HepG2 (cell line): ENCODE results near the gene GNG5. TPM values are rescaled to one million over a fixed set of nuclear protein-coding genes. Genes with fewer than 3 reads are reported as not detected.
A peak's percentile ranks its signal among the peaks of the same experiment; 100 is the strongest.

ENCODE experiments used
- CHCHD3 ChIP-seq: sonication (generic); formaldehyde crosslinking; IDR thresholded peaks from 2 replicates; pipeline ENCODE4 v1.8.0; 2022; ENCODE audit warnings: mild to moderate bottlenecking, missing genetic modification reagents, moderate library complexity
- CREBL2 ChIP-seq: sonication (generic); formaldehyde crosslinking; IDR thresholded peaks from 2 replicates; pipeline ENCODE4 v1.8.1; 2023; ENCODE audit warnings: missing genetic modification reagents, mild to moderate bottlenecking, borderline replicate concordance
- ELK4 ChIP-seq: sonication (generic); formaldehyde crosslinking; IDR thresholded peaks from 2 replicates; pipeline ENCODE4 v1.9.0; 2021; ENCODE audit warnings: missing genetic modification reagents, borderline replicate concordance
- HBP1 ChIP-seq: IDR thresholded peaks from 2 replicates; pipeline ENCODE4 v1.6.1; 2016; ENCODE audit warnings: low read depth, control low read depth
- KDM3A ChIP-seq: IDR thresholded peaks from 2 replicates; pipeline ENCODE4 v1.6.1; 2018; ENCODE audit warnings: low read depth, missing compliant biosample characterization
- KLF13 ChIP-seq: sonication (generic); formaldehyde crosslinking; IDR thresholded peaks from 2 replicates; pipeline ENCODE4 v1.4.0; 2020; ENCODE audit warnings: mild to moderate bottlenecking, missing genetic modification reagents
- KMT2B ChIP-seq: IDR thresholded peaks from 2 replicates; pipeline ENCODE4 v1.6.1; 2016; ENCODE audit warnings: missing genetic modification reagents, missing compliant biosample characterization
- LRRFIP1 ChIP-seq: sonication (generic); formaldehyde crosslinking; conservative IDR thresholded peaks from 2 replicates; pipeline ENCODE4 v1.4.0; 2020; ENCODE audit warnings: missing genetic modification reagents
- NFYC ChIP-seq: IDR thresholded peaks from 2 replicates; pipeline ENCODE4 v1.6.1; 2016; ENCODE audit warnings: missing genetic modification reagents, missing compliant biosample characterization
- ZBTB26 ChIP-seq: IDR thresholded peaks from 2 replicates; pipeline ENCODE4 v1.6.1; 2016; ENCODE audit warnings: missing compliant biosample characterization, missing genetic modification reagents, borderline replicate concordance
- ZNF136 ChIP-seq: sonication (generic); formaldehyde crosslinking; IDR thresholded peaks from 2 replicates; pipeline ENCODE4 v1.8.1; 2022; ENCODE audit warnings: low read depth, mild to moderate bottlenecking, moderate library complexity, missing genetic modification reagents
- ZNF704 ChIP-seq: sonication (generic); formaldehyde crosslinking; IDR thresholded peaks from 2 replicates; pipeline ENCODE4 v1.8.1; 2023; ENCODE audit warnings: mild to moderate bottlenecking, inconsistent platforms, moderate library complexity, missing genetic modification reagents, borderline replicate concordance
- ZNF746 ChIP-seq: sonication (generic); formaldehyde crosslinking; IDR thresholded peaks from 2 replicates; pipeline ENCODE4 v1.8.0; 2022; ENCODE audit warnings: mild to moderate bottlenecking, missing genetic modification reagents
- ZNF766 ChIP-seq: sonication (generic); formaldehyde crosslinking; IDR thresholded peaks from 2 replicates; pipeline ENCODE4 v1.5.0; 2020; ENCODE audit warnings: missing genetic modification reagents, borderline replicate concordance
- ZNF790 ChIP-seq: sonication (generic); formaldehyde crosslinking; IDR thresholded peaks from 2 replicates; pipeline ENCODE4 v1.8.0; 2022; ENCODE audit warnings: missing genetic modification reagents, mild to moderate bottlenecking, borderline replicate concordance
- ZSCAN30 ChIP-seq: sonication (generic); formaldehyde crosslinking; IDR thresholded peaks from 2 replicates; pipeline ENCODE4 v1.5.0; 2020; ENCODE audit warnings: mild to moderate bottlenecking, missing genetic modification reagents
- polyA plus RNA-seq, 8 experiments: library from polyadenylated mRNA; depleted of rRNA in 3 of 8; stranded (reverse) in 7 of 8; unstranded in 1 of 8; fragments of >200 nt; fragmentation: Illumina TruSeq in 4 of 8; extraction: Trizol in 4 of 8; gene quantifications; 2 replicates each; pipeline versions ENCODE4 v1.2.1 to v1.2.3, GENCODE V29; 2011 to 2016; ENCODE audit warnings: low read depth in 4 of 8, missing spikeins in 1 of 8, mixed read lengths in 1 of 8; ENCODE audit not compliant: insufficient read depth in 1 of 8
- total RNA-seq, 5 experiments: library from RNA; depleted of rRNA; stranded (reverse); fragments of >200 nt; fragmentation: Illumina TruSeq; extraction: Trizol; gene quantifications; 2 replicates each; pipeline ENCODE4 v1.2.3, GENCODE V29; 2016; ENCODE audit warnings: low read depth in 1 of 5
- TF ChIP-seq, protein P1 (sequence below): sonication (generic); formaldehyde crosslinking; IDR thresholded peaks from 2 replicates; pipeline ENCODE4 v1.5.0; 2020; ENCODE audit warnings: missing genetic modification reagents

GNG5 gene
- total and polyA plus RNA-seq, 2 of the 13 experiments (the other 11 are each of a cell fraction or from before 2014, with no cell fraction given) = 103 to 137 TPM

GRCh38 chr1:84504580-84505492, 1.5 kb downstream of the GNG5 start (continued):
- TF ChIP-seq ELK4 (CRISPR knock-in tag) = no peak
- TF ChIP-seq ZNF136 = no peak
- TF ChIP-seq CREBL2 = no peak
- 0 out of 2 replicates have a peak, but pooled peaks have one; percentile 55 for TF ChIP-seq KDM3A (CRISPR knock-in tag)
- TF ChIP-seq ZNF790 (CRISPR knock-in tag) = 0 out of 2 replicates have a peak, but pooled peaks have one; percentile 46
- TF ChIP-seq ZNF766 (CRISPR knock-in tag) = no peak
- TF ChIP-seq, protein P1, sequence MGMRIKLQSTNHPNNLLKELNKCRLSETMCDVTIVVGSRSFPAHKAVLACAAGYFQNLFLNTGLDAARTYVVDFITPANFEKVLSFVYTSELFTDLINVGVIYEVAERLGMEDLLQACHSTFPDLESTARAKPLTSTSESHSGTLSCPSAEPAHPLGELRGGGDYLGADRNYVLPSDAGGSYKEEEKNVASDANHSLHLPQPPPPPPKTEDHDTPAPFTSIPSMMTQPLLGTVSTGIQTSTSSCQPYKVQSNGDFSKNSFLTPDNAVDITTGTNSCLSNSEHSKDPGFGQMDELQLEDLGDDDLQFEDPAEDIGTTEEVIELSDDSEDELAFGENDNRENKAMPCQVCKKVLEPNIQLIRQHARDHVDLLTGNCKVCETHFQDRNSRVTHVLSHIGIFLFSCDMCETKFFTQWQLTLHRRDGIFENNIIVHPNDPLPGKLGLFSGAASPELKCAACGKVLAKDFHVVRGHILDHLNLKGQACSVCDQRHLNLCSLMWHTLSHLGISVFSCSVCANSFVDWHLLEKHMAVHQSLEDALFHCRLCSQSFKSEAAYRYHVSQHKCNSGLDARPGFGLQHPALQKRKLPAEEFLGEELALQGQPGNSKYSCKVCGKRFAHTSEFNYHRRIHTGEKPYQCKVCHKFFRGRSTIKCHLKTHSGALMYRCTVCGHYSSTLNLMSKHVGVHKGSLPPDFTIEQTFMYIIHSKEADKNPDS (CRISPR knock-in tag) = no peak
- no peak for TF ChIP-seq ZNF746 (CRISPR knock-in tag)
- TF ChIP-seq ZSCAN30 (CRISPR knock-in tag) = no peak
- no peak for TF ChIP-seq ZBTB26 (CRISPR knock-in tag)
- no peak for TF ChIP-seq NFYC (CRISPR knock-in tag)
- no peak for TF ChIP-seq ZNF704 (CRISPR knock-in tag)
- no peak; the same call in 1 of the 2 replicates for TF ChIP-seq KMT2B (CRISPR knock-in tag)
- no peak for TF ChIP-seq KLF13 (CRISPR knock-in tag)
- TF ChIP-seq LRRFIP1 (CRISPR knock-in tag) = no peak
- no peak; the same call in 1 of the 2 replicates for TF ChIP-seq HBP1 (CRISPR knock-in tag)
- TF ChIP-seq CHCHD3 = no peak
